Nephron (organoid): Measurements from ENCODE around the gene PIP5K1A.
A peak's percentile ranks its signal among the peaks of the same experiment; 100 is the strongest.
"Not testable (repeated sequence)": the region's sequence is repeated elsewhere in the genome, so short reads cannot be mapped to it uniquely, and the experiment has no call there.

Experiments
- H3K27ac Mint-ChIP-seq, 3 experiments: 2 replicates each; pipeline ENCODE4 v1.8.0; 2020; ENCODE audit warnings: mixed read lengths in 3 of 3, mild to moderate bottlenecking in 2 of 3, moderate library complexity in 1 of 3
- H3K27me3 Mint-ChIP-seq: 2 replicates; pipeline ENCODE4 v1.8.0; 2021; ENCODE audit warnings: low read depth, mild to moderate bottlenecking, moderate library complexity, mixed read lengths
- H3K36me3 Mint-ChIP-seq: 2 replicates; pipeline ENCODE4 v1.8.0; 2020; ENCODE audit warnings: low read depth, mixed read lengths
- H3K4me1 Mint-ChIP-seq: 2 replicates; pipeline ENCODE4 v1.8.0; 2020; ENCODE audit warnings: mixed read lengths
- H3K4me3 Mint-ChIP-seq, 3 experiments: 2 replicates each; pipeline ENCODE4 v1.8.0; 2020; ENCODE audit warnings: mild to moderate bottlenecking in 3 of 3, mixed read lengths in 3 of 3, moderate library complexity in 2 of 3
- H3K9me3 Mint-ChIP-seq: 2 replicates; pipeline ENCODE4 v1.8.0; 2020; ENCODE audit warnings: mixed read lengths
- TF ChIP-seq, protein P1 (sequence below), 3 experiments: fragments of 200-600 bp; sonication (generic); IDR thresholded peaks; one replicate each; pipeline ENCODE4 v1.5.0; 2021; ENCODE audit warnings: antibody characterized with exemption in 3 of 3; ENCODE audit not compliant: unreplicated experiment in 3 of 3

The PIP5K1A gene

DNA sequence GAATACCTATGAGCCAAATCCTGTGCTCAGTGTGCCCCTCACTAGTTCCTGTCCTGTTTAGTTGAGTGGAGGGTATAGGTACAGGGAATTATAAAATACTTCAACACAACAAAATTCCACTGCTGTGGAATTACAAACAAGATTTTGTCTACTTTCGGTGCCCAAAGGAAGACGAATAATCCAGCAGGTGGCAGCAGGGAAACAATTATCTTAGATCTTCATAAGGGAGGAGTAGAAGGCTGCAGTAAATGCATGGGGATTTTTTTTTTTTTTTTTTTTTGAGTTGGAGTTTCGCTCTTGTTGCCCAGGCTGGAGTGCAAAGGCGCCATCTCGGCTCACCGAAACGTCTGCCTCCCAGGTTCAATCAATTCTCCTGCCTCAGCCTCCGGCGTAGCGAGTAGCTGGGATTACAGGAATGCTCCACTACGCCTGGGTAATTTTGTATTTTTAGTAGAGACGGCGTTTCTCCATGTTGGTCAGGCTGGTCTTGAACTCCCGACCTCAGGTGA lies 2.0 kb upstream of the PIP5K1A start:
- H3K4me1 Mint-ChIP-seq, result peaks cover 32% of the 10 kb centered on the region
- TF ChIP-seq, protein P1, sequence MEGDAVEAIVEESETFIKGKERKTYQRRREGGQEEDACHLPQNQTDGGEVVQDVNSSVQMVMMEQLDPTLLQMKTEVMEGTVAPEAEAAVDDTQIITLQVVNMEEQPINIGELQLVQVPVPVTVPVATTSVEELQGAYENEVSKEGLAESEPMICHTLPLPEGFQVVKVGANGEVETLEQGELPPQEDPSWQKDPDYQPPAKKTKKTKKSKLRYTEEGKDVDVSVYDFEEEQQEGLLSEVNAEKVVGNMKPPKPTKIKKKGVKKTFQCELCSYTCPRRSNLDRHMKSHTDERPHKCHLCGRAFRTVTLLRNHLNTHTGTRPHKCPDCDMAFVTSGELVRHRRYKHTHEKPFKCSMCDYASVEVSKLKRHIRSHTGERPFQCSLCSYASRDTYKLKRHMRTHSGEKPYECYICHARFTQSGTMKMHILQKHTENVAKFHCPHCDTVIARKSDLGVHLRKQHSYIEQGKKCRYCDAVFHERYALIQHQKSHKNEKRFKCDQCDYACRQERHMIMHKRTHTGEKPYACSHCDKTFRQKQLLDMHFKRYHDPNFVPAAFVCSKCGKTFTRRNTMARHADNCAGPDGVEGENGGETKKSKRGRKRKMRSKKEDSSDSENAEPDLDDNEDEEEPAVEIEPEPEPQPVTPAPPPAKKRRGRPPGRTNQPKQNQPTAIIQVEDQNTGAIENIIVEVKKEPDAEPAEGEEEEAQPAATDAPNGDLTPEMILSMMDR (IDR thresholded peaks at IDR 0.05; ENCODE audit: unreplicated experiment in 3 of 3), result peak; percentile 35 to 51 (median 48)
- H3K9me3 Mint-ChIP-seq, result no peaks in the 10 kb centered on the region
- H3K27ac Mint-ChIP-seq, result peak overlapping the region; percentile 66 to 73 (median 71)
- peak overlapping the region; percentile 53 to 76 (median 63) for H3K4me3 Mint-ChIP-seq
- peaks cover 11% of the 10 kb centered on the region for H3K27me3 Mint-ChIP-seq
- H3K36me3 Mint-ChIP-seq, result no peaks in the 10 kb centered on the region

DNA sequence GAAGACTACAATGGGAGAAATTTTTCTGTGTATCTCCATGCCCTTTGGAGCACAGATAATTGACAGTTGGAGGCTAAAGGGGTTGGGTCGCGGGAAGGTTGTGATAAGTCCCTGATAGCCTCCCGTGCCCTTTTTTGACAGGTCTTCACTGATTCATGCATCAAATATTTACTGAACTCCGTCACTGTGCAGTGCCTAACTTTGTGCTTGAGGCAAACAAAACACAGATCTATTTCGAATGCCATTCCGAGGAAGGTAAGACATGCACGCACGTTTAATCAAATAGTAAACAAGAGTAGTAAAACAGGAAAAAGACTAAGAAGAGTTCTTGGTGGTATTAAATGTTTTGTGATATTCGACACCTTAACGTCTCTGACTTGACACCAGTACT lies 494 bp upstream of the PIP5K1A start:
- H3K4me3 Mint-ChIP-seq, result peak overlapping the region; percentile 98 to 99 (median 98)
- peak overlapping the region; percentile 97 to 100 (median 99) for H3K27ac Mint-ChIP-seq
- peaks cover 9% of the 10 kb centered on the region for H3K36me3 Mint-ChIP-seq
- H3K9me3 Mint-ChIP-seq, result no peaks in the 10 kb centered on the region
- TF ChIP-seq, protein P1 (IDR thresholded peaks at IDR 0.05; ENCODE audit: unreplicated experiment in 3 of 3), result no peak
- H3K27me3 Mint-ChIP-seq, result peaks cover 5% of the 10 kb centered on the region
- peaks cover 32% of the 10 kb centered on the region for H3K4me1 Mint-ChIP-seq

DNA sequence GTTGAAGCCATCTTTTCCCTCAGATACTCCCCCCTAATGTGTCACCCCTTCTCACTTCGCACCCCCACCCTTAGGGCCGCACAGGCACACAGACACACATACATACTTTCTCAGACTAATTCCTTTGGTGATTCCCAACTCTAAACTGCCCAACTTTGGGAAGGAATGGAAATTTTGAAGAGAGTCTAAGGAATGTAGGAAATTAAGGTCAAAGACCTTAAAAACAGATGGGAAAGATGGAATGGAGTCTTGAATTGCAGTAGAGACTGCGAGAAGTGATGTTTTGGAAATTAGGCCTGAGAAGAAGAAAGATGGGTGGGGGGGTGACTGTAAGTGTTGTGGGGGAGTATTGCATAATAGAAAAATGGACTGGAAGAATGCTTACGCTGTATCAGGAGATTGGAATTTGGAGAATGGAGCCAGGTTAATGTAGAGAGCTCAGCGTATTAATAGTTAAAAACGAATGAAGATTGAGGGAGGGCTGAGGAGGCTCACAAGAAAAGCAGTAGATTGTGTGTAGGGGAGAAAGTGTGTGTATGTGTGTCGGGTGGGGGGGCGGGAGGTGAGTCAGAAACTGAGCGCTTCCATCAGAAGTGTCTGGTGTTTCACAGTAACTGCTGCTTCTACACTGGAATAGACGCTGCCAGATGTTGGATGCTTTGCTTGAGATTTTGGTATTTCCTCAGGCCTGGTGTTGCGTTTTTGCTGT lies 1.7 kb downstream of the PIP5K1A start:
- Mint-ChIP-seq H3K36me3 (peaks cover 17% of the 10 kb centered on the region), H3K4me3 (peak overlapping the region; percentile 98 to 99 (median 98)), H3K27ac (peak overlapping the region; percentile 97 to 100 (median 99)), H3K4me1 (peaks cover 40% of the 10 kb centered on the region), H3K27me3 (peaks cover 3% of the 10 kb centered on the region), H3K9me3 (no peaks in the 10 kb centered on the region)
- TF ChIP-seq, protein P1 (IDR thresholded peaks at IDR 0.05; ENCODE audit: unreplicated experiment in 3 of 3), result no peak

DNA sequence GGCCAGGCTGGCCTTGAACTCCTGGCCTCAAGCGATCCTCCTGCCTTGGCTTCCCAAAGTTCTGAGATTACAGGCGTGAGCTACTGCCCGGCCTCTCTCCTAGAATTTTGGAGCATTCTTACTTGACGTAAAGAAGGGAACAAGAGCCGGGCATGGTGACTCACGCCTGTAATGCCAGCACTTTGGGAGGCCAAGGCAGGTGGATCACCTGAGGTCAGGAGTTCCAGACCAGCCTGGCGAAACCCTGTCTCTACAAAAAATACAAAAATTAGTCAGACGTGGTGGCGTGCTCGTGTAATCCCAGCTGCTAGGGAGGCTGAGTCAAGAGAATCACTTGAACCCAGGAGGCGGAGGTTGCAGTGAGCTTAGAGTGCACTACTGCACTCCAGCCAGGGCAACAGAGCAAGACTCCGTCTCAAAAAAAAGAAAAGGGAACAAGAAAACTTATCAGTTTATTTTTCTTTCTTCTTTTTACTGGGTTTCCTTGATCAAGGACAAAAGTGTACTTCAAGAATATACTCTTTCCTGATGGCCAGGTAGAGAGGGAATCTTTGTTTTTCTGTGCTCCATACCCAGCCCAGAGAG lies 7.1 kb downstream of the PIP5K1A start:
- peaks cover 52% of the 10 kb centered on the region for H3K36me3 Mint-ChIP-seq
- H3K9me3 Mint-ChIP-seq, result not testable (repeated sequence)

DNA sequence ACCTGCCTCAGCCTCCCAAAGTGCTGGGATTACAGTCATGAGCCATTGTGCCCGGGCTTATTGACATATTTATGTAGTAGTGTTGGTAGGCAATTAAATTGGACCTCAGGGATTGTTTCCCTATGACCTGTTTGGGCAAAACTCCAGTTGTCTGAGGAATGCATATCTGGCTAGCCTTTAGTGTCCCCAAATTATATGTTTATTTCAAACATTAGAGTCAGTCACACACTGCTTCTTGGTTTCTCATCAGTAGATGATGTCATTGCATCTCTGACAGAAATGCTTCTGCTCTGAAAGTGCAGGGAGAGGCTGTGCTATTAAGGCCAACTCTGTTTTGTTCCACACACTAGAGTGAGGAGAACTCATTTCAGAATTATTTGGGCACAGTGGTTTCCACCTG lies 12.5 kb downstream of the PIP5K1A start:
- Mint-ChIP-seq H3K4me3 (no peak overlapping the region), H3K4me1 (no peaks in the 10 kb centered on the region), H3K9me3 (no peaks in the 10 kb centered on the region), H3K36me3 (peaks cover 60% of the 10 kb centered on the region), H3K27ac (no peak overlapping the region), H3K27me3 (no peaks in the 10 kb centered on the region)
- TF ChIP-seq, protein P1 (IDR thresholded peaks at IDR 0.05; ENCODE audit: unreplicated experiment in 3 of 3), result no peak

More for the DNA sequence above, 7.1 kb downstream of the PIP5K1A start:
- H3K4me3 Mint-ChIP-seq, H3K27me3 Mint-ChIP-seq, H3K4me1 Mint-ChIP-seq, H3K27ac Mint-ChIP-seq: not testable (repeated sequence)

DNA sequence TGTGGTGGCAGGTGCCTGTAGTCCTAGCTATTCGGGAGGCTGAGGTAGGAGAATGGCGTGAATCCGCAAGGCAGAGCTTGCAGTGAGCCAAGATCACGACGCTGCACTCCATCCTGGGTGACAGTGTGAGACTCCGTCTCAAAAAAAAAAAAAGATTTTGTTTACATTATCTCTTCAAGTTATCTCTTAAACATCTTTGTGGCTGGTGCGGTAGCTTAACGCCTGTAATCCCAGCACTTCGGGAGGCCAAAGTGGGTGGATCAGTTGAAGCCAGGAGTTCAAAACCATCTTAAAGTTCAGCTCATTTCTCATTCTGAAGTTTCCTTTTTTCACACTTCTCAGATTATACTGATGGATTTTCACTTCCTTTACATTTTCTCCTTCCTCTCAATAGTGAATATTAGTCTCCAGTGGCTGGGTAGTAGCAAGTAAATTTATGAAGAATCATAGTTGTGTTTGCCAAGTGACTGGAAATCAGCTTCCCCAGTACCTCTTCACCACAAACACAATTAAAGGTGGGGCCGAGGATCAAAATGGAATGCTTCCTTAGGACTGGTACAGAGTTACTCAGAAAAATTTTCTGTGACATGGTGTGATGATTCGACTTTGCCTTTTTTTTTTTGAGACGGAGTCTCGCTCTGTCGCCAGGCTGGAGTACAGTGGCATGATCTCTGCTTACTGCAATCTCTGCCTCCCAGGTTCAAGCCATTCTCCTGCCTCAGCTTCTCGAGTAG lies 13.8 kb downstream of the PIP5K1A start:
- TF ChIP-seq, protein P1 (IDR thresholded peaks at IDR 0.05; ENCODE audit: unreplicated experiment in 3 of 3), result no peak
- Mint-ChIP-seq H3K4me3 (no peak overlapping the region), H3K4me1 (no peaks in the 10 kb centered on the region), H3K9me3 (no peaks in the 10 kb centered on the region), H3K36me3 (peaks cover 54% of the 10 kb centered on the region), H3K27ac (peak overlapping the region in 2 of 3 experiments; percentile 24 to 74), H3K27me3 (no peaks in the 10 kb centered on the region)
